Right lobe of liver (tissue), 6 donors: ENCODE measurements around the gene EIF1AD. TPM values are rescaled to one million over a fixed set of nuclear protein-coding genes. Genes with fewer than 3 reads are reported as not detected.

Experiments used
- ATAC-seq, 4 donors: fragments of 200-7000 bp; cut with Tn5 transposase; one replicate each; pipeline ENCODE4 v1.9.1; 2020; ENCODE audit warnings: mild to moderate bottlenecking in 4 of 4, moderate library complexity in 4 of 4
- DNase-seq, 3 donors: peaks; one replicate each; pipeline ENCODE4 v3.0.0-alpha.2; 2020
- H3K27ac ChIP-seq, 3 donors: fragments of 200-600 bp; one replicate each; pipeline ENCODE4 v1.8.0; 2022
- H3K27me3 ChIP-seq, 2 donors: fragments of 200-600 bp; one replicate each; pipeline ENCODE4 v1.8.0; 2022
- H3K36me3 ChIP-seq, 4 donors: fragments of 200-600 bp; sonication (generic) in 1 of 4; one replicate each; pipeline versions ENCODE4 v1.5.1 to v1.8.0; 2017 to 2022; ENCODE audit warnings: control low read depth in 1 of 4
- H3K4me1 ChIP-seq, 4 donors: fragments of 200-600 bp; sonication (generic) in 1 of 4; one replicate each; pipeline versions ENCODE4 v1.5.1 to v1.8.0; 2017 to 2022; ENCODE audit warnings: control low read depth in 1 of 4
- H3K4me3 ChIP-seq, 3 donors: fragments of 200-600 bp; one replicate each; pipeline ENCODE4 v1.8.0; 2022
- H3K9me3 ChIP-seq, 4 donors: fragments of 200-600 bp; sonication (generic) in 1 of 4; one replicate each; pipeline versions ENCODE4 v1.5.1 to v1.8.0; 2017 to 2022; ENCODE audit warnings: control low read depth in 1 of 4
- CTCF ChIP-seq, 4 donors: fragments of 200-600 bp in 3 of 4; fragments of 450-650 bp in 1 of 4; IDR thresholded peaks; one replicate each; pipeline versions ENCODE4 v1.5.1 to v1.8.0; 2016 to 2022; ENCODE audit warnings: antibody characterized with exemption in 4 of 4, mild to moderate bottlenecking in 2 of 4
- POLR2A ChIP-seq: fragments of 450-650 bp; IDR thresholded peaks from one replicate; pipeline ENCODE4 v1.6.1; 2017; ENCODE audit warnings: antibody characterized with exemption, mild to moderate bottlenecking
- WGBS: methylation state at CpG from one replicate; pipeline ENCODE4 v1.1.6; 2018; ENCODE audit warnings: low coverage, low lambda C conversion rate; ENCODE audit not compliant: insufficient coverage; ENCODE audit errors: missing lambda C conversion rate; 5-methylcytosine and 5-hydroxymethylcytosine counted together
- intact Hi-C, 2 donors: fragments of 100-400 bp; cut with DNase I; formaldehyde crosslinking; loops; one replicate each; pipeline versions ENCODE4 v1.11.2 to v1.14.1; 2022
- total RNA-seq, 6 experiments: library from RNA; depleted of rRNA in 2 of 6; stranded (reverse); fragments of >200 nt in 2 of 6; fragmentation: NEBNext Ultra II Directional in 3 of 6; extraction: Animal tissue kit (Norgen Biotek cat#: 25700) in 3 of 6; gene quantifications; one replicate each; pipeline versions ENCODE4 v1.1.0 to v1.2.4, GENCODE V29; 2016 to 2023
- donor health status: DM: no; HTN: yes; CAD: no.
- donor health status: DM: no; HTN: no; CAD: no.
- donor health status: DM: no; HTN: no; CAD: no.
- donor health status: DM: no; HTN: yes; CAD: no.
- donor health status: DM: no; HTN: yes; CAD: no.

EIF1AD gene
- total RNA-seq, 6 experiments from 2014 or later = 11.5 to 22.1 (median 13.1) TPM

- DNase-seq (peak in 2 of 3 donors; percentile 36 to 49), ATAC-seq (no peak)
- intact Hi-C loops = no loop called here
- no peak for TF ChIP-seq CTCF (IDR thresholded peaks at IDR 0.05)
- TF ChIP-seq POLR2A = no peak
- Histone ChIP-seq H3K27ac (no peak overlapping the region), H3K4me1 (no peaks in the 10 kb centered on the region), H3K4me3 (no peak overlapping the region), H3K36me3 (no peaks in the 10 kb centered on the region), H3K9me3 (no peaks in the 10 kb centered on the region), H3K27me3 (no peaks in the 10 kb centered on the region)
- 96% methylated on average over 49 of the region's 88 CpGs for WGBS
These were observed 41.3 kb upstream of the EIF1AD start for GRCh38 chr11:66042996-66043906.

- ATAC-seq (no peak), DNase-seq (peak in 2 of 3 donors; percentile 33 to 44)
- no peaks in the 10 kb centered on the region for H3K4me1 ChIP-seq
- no peak overlapping the region for H3K4me3 ChIP-seq
- no peaks in the 10 kb centered on the region for H3K36me3 ChIP-seq
- intact Hi-C loops = no loop called here
- no peak overlapping the region for H3K27ac ChIP-seq
- H3K9me3 ChIP-seq = no peaks in the 10 kb centered on the region
- 97% methylated on average over 46 of the region's 81 CpGs for WGBS
- TF ChIP-seq POLR2A = no peak
- TF ChIP-seq CTCF (IDR thresholded peaks at IDR 0.05) = no peak
- no peaks in the 10 kb centered on the region for H3K27me3 ChIP-seq
These were observed 40.5 kb upstream of the EIF1AD start for GRCh38 chr11:66042227-66042995.

GRCh38 chr11:66039765-66040164, 37.8 kb upstream of the EIF1AD start:
- WGBS = no CpG with 5 or more reads among the region's 3 CpGs
- Histone ChIP-seq H3K4me3 (no peak overlapping the region), H3K27ac (no peak overlapping the region), H3K4me1 (no peaks in the 10 kb centered on the region), H3K27me3 (no peaks in the 10 kb centered on the region), H3K36me3 (no peaks in the 10 kb centered on the region), H3K9me3 (no peaks in the 10 kb centered on the region)
- no peak for ATAC-seq
- peak in 1 of 3 donors; percentile 3 for DNase-seq
- intact Hi-C loops = no loop called here
- TF ChIP-seq CTCF (IDR thresholded peaks at IDR 0.05) (no peak), POLR2A (no peak)

GRCh38 chr11:66037327-66037726, 35.4 kb upstream of the EIF1AD start:
- no peaks in the 10 kb centered on the region for H3K36me3 ChIP-seq
- H3K27ac ChIP-seq = no peak overlapping the region
- WGBS = 56% methylated on average over 3 of the region's 3 CpGs
- intact Hi-C loops = no loop called here
- no peak overlapping the region for H3K4me3 ChIP-seq
- H3K4me1 ChIP-seq = no peaks in the 10 kb centered on the region
- H3K9me3 ChIP-seq = no peaks in the 10 kb centered on the region
- DNase-seq (peak in 1 of 3 donors; percentile 28), ATAC-seq (peak in 2 of 4 donors; percentile 22 to 38)
- TF ChIP-seq CTCF (IDR thresholded peaks at IDR 0.05) (no peak), POLR2A (no peak)
- H3K27me3 ChIP-seq = no peaks in the 10 kb centered on the region
